ENCODE data around the gene SPART. TPM values are rescaled to one million over a fixed set of nuclear protein-coding genes. Genes with fewer than 3 reads are reported as not detected.
A peak's percentile ranks its signal among the peaks of the same experiment; 100 is the strongest.
"Not testable (repeated sequence)": the region's sequence is repeated elsewhere in the genome, so short reads cannot be mapped to it uniquely, and the experiment has no call there.

Gene SPART
- total RNA-seq, 1 experiment from 2014 or later, result 72.2 TPM

- DNase-seq (ENCODE audit: low read depth), result no peak
These were observed 8.8 kb upstream of the SPART start for GRCh38 chr13:36354842-36355623.

- no peak for DNase-seq (ENCODE audit: low read depth)
These were observed 6.8 kb upstream of the SPART start for GRCh38 chr13:36353001-36353400.

DNA sequence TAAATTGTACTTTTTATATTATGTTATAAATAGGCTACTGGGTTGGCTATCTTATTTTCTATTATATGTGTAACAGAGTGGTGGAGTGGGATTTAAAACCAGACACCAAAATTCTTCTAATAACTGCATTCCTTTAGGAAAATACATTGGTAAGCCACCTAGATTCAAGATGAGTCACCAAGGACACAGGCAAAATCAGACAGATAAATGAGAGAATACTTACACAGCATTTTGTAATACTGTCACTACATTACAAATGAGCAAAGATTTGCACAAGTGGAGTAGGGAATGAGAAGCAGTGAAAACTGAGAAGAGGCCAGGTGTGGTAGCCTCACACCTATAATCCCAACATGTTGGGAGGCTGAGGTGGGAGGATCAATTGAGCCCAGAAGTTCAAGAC, 6.2 kb upstream of the SPART start:
- DNase-seq (ENCODE audit: low read depth), result no peak

DNA sequence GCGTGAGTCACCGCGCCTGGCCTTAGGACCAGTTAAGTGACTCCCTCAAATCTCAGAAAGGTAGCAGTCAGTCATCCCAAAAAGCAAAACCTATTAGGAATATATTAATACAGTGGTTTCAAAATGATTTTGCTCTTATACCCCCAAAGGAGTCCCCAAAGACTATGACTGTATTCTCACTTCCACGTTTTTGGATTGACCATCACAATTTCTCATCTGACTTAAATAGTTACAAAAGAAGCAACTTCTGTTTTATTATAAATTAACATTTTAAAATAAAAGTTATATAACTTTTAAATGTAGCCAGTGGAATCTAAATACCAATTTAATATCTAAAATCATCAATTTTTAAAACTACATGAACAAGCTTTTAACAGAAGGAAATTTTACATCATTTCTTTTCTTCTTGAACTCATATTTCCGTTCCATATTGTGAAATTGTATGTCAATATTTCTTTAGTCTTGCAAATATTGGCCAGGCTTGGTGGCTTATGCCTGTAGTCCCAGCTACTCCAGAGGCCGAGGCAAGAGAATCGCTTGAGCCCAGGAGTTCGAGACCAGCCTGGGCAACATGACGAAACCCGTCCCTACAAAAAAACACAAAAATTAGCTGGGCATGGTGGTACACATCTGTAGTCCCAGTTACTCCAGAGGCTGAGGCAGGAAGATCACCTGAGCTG, 1.5 kb upstream of the SPART start:
- DNase-seq (ENCODE audit: low read depth), result no peak

DNA sequence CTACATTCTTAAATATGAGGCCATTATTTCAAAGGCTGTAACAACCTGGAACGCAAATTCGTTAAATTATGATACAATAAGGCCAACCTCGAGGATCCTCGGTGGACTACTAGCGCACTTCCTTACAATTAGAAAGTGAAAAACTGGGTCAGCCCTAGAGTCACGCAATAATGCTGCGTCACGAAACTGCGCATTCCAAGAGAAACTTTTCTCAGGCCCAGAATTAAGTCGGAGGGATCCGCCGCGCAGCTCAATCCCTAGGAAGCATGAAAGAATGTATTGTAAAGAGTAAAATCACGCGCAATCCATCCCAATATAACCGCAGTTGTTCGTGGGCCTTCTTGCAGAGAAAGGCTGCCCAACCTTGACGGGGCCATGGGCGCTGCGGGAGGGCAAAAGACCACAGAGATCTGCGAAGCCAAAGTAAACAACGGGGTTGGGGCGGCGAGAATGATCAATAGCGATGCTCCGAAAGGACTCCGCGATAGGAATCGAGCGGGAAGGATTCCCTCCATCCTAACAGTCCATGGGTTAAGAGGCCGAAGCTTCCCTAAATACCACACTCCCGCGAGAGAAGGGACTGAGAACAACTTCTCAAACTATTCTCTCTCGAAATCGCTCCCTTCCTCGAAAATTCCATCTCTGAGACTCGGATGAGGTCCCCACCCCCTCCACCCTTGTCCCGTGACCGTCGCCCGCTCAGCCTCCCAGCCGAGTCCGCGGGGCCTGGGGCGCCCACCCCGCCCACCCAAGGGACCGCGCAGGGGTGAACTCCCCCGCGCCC, 564 bp downstream of the SPART start:
- peak; percentile 66 for DNase-seq (ENCODE audit: low read depth)

DNA sequence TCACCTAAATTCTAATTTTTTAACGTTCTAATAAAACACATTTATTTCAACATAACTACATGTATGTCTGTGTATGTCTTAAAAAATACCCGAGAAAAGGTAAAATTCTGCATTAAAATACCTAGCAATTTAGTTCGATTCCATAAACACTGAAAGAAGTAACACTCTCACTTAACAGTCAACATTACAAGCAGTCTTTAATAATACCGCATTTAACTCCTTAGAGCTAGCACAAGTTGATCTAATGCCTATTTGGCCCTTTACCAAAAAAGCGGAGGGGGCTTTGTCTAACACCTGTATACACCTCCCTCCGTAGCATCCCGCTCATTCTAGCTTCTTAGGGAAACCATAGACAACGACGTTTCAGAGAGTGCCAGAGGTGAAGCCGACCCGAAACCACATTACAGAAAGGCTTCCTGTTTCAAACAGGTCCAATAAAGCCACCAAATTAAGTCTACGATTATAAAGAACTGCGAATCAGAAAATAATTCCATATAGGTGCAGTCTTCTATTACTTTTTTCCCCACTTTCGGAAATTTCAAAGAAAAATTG, 1.2 kb downstream of the SPART start:
- DNase-seq (ENCODE audit: low read depth), result peak; percentile 25

- DNase-seq (ENCODE audit: low read depth), result peak; percentile 21
These were observed 2.0 kb downstream of the SPART start for GRCh38 chr13:36344173-36344572.

DNA sequence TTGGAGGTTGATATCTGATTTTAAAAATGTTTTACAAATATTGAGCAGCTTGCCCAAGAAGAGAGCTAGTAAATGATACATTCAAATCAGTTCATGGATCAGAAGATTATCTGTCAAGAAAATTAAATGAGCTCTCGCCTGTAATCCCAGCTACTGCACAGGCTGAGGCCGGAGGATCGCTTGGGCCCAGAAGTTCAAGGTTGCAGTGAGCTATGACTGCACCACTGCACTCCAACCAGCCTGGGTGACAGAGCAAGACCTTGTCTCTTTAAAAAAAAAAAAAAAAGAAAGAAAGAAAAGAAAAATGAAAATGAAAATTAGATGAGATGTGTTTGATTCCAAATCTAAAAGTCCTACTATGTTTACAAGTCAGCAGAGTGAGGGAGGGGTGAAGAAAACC, 2.4 kb downstream of the SPART start:
- DNase-seq (ENCODE audit: low read depth), result no peak

DNA sequence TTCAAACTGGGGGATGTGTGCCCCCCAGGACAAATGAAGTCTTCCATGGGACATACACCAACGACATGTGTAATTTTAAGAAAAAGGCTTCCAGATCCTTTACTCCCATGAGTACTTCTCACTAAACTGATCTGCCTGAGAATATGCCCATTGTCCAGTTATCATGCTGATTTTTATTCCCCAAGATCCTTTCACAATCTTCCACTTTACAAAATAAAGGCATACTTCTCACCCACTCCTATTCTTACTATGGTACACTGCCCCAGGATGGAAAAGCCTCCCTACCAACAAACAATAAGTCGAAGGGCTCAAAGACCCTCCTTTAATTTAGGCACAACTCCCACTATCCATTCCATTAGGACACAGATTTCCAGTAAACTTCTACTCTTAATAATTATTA, 3.5 kb downstream of the SPART start:
- DNase-seq (ENCODE audit: low read depth), result no peak

DNA sequence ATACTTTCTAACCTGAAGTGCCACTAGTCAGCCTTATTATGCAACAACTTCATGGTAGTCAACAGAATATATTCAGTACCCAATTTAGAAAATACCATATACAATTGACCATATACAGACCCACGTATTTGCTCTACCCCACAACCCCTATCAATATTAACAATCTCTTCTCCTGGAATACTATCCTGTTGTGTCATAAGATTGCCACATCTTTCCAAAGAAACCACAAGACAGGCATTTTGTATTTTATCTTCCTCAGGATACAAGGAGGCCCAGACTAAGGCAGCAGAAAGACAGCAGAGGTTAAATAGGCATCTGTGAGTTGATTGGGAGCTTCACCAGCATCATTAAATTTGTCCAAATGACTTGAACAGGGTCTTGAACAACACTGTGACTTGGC, 4.5 kb downstream of the SPART start:
- DNase-seq (ENCODE audit: low read depth), result peak; percentile 42

DNA sequence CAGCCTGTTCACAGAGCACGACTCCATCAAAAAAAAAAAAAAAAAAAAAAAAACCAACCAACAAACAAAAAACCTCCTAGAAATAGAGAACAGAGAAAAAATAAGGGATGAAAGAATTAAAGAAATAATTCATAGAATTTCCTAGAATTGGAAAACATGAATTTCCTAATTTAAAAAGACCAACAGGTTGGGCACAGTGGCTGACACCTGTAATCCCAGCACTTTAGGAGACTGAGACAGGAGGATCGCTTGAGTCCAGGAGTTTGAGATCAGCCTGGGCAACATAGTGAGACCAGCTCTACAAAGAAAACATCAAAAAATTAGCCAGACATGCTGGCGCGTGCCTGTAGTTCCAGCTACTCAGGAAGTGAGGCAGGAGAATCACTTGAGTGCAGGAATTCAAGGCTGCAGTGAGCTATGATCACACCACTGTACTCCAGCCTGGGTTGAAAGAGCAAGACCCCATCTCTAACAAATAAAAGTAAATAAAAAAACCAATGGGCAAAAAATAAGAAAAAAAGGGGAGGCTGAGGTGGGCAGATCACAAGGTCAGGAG, 6.5 kb downstream of the SPART start:
- DNase-seq (ENCODE audit: low read depth), result no peak

- no peak for DNase-seq (ENCODE audit: low read depth)
These were observed 8.1 kb downstream of the SPART start for GRCh38 chr13:36337938-36338641.

DNA sequence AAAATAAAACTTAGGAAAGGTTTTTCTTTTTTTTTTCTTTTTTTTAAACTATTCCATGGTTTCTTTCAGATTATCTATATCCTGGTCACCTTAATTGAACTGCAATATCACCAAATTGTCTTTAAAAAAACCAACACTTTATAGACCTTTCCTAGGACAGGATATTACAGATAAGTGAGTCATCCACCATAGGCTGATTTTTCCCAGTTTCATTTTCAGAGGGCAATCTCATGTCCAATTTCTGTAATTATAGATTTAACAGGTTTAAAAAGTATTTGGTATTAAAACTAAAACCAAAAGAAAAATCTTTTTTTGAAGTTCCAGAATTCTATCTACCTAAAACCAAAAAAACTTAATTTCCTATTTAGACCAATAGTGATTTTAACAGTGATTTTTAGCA, 13.2 kb downstream of the SPART start:
- DNase-seq (ENCODE audit: low read depth), result peak; percentile 63

- DNase-seq (ENCODE audit: low read depth), result not testable (repeated sequence)
These were observed 13.9 kb downstream of the SPART start for GRCh38 chr13:36332255-36332654.

DNA sequence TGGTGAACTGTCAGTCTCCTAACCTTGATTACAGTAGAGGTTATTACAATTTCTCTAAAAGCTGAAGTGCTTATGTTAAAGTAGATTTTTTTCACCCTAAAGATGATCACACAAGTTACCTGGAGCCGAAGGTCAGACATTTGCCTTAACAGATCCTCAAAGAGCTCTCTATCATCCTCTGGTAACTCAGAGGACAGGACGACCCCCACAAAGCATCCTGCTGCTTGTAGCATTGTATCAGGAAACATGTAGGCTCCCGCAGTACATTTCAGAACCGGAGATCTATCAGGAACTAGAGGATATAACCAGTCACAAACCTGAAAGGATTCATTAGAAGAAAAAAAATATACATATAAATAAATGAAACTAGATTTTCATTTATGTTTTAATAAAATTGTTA, 14.9 kb downstream of the SPART start:
- DNase-seq (ENCODE audit: low read depth), result no peak

DNA sequence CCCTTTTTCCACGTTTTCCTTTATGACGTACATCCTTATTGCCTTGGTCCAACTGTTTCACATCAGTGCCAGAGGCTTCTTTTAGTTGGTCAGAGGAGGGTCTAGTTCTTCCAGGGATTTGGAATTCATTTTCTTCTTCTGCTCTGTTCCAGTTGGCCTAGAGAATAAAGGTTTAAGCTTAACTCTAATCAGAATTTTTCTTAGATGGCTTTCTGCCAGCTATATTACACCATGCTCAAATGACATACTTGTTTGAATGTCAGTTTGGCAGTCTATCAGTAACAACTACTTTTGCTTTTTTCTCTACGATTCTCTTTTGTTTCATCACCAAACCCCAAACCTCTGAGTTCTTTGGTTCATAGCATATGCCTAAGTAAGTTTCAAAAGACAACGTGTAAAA, 16.8 kb downstream of the SPART start:
- no peak for DNase-seq (ENCODE audit: low read depth)

- no peak for DNase-seq (ENCODE audit: low read depth)
These were observed 17.4 kb downstream of the SPART start for GRCh38 chr13:36328821-36329220.

GRCh38 chr13:36325912-36326311, 20.3 kb downstream of the SPART start:
- no peak for DNase-seq (ENCODE audit: low read depth)

GRCh38 chr13:36324881-36325280, 21.3 kb downstream of the SPART start:
- DNase-seq (ENCODE audit: low read depth), result not testable (repeated sequence)

- no peak for DNase-seq (ENCODE audit: low read depth)
These were observed 22.1 kb downstream of the SPART start for GRCh38 chr13:36323951-36324566.
